ENCODE results near the gene TBX21.

The TBX21 gene

DNA sequence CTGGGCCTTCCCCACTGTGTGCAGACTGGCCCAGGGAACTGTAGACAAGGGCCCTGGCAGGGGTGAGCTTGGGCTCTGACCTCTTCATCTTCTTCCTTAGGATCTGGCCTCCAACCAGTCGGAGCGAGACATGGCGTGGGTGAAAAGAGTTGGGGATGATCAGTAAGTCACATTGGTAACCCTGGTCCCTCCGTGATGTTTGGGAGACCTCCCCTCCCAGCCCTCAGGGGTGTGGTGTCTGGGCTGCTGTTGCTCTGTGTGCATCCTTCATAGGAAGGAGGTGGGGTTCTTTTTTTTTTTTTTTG is 33.5 kb upstream of the TBX21 start:
- Histone ChIP-seq H3K4me3 (ENCODE audit: low read length in 2 of 2) (no peak overlapping the region), H2AK5ac (ENCODE audit: low read depth, low read length) (peak overlapping the region; percentile 94), H3K9me3 (replicated peaks in 1 of 2; ENCODE audit: control insufficient read depth in 2 of 2, insufficient read depth in 1 of 2, low read depth in 1 of 2, low read length in 2 of 2) (no peaks in the 10 kb centered on the region), H4K91ac (ENCODE audit: low read depth, low read length, poor library complexity) (no peak overlapping the region), H2AFZ (ENCODE audit: low read length) (no peak overlapping the region), H3K18ac (ENCODE audit: low read length) (no peak overlapping the region), H3K36me3 (replicated peaks in 1 of 2; ENCODE audit: control insufficient read depth in 2 of 2, insufficient read depth in 2 of 2, low read length in 2 of 2) (peaks cover 7 to 27% of the 10 kb centered on the region in 2 donors), H2BK15ac (ENCODE audit: low read length) (no peak overlapping the region), H3K14ac (ENCODE audit: low read length) (no peak overlapping the region), H3K4me1 (ENCODE audit: control insufficient read depth in 2 of 2, insufficient read depth in 1 of 2, low read depth in 1 of 2, low read length in 2 of 2) (peaks cover 21% of the 10 kb centered on the region in 2 donors), H4K8ac (ENCODE audit: low read depth, low read length) (no peak overlapping the region), H3K23ac (ENCODE audit: low read depth, low read length, poor library complexity) (no peak overlapping the region), H3K4me2 (ENCODE audit: insufficient read depth, low read length, poor library complexity, severe bottlenecking) (no peak overlapping the region), H3K27ac (replicated peaks; ENCODE audit: low read length) (no peak overlapping the region), H2BK12ac (ENCODE audit: low read length) (no peak overlapping the region), H3K9ac (ENCODE audit: low read depth, low read length, poor library complexity) (no peak overlapping the region), H3K27me3 (ENCODE audit: control insufficient read depth in 3 of 3, insufficient read depth in 3 of 3, low read depth in 1 of 3, low read length in 3 of 3) (no peaks in the 10 kb centered on the region), H2BK5ac (ENCODE audit: low read length) (no peak overlapping the region), H2BK120ac (ENCODE audit: low read depth, low read length) (no peak overlapping the region), H3K4ac (ENCODE audit: low read length) (no peak overlapping the region), H3K79me1 (ENCODE audit: low read depth, low read length) (peaks cover 8% of the 10 kb centered on the region)
- WGBS, 2 donors (ENCODE audit: extremely low coverage in 2 of 2, insufficient read length in 2 of 2, insufficient replicate concordance in 1 of 2): no CpG with 5 or more reads among the region's 4 CpGs
- DNase-seq (ENCODE audit: low spot score): no peak

DNA sequence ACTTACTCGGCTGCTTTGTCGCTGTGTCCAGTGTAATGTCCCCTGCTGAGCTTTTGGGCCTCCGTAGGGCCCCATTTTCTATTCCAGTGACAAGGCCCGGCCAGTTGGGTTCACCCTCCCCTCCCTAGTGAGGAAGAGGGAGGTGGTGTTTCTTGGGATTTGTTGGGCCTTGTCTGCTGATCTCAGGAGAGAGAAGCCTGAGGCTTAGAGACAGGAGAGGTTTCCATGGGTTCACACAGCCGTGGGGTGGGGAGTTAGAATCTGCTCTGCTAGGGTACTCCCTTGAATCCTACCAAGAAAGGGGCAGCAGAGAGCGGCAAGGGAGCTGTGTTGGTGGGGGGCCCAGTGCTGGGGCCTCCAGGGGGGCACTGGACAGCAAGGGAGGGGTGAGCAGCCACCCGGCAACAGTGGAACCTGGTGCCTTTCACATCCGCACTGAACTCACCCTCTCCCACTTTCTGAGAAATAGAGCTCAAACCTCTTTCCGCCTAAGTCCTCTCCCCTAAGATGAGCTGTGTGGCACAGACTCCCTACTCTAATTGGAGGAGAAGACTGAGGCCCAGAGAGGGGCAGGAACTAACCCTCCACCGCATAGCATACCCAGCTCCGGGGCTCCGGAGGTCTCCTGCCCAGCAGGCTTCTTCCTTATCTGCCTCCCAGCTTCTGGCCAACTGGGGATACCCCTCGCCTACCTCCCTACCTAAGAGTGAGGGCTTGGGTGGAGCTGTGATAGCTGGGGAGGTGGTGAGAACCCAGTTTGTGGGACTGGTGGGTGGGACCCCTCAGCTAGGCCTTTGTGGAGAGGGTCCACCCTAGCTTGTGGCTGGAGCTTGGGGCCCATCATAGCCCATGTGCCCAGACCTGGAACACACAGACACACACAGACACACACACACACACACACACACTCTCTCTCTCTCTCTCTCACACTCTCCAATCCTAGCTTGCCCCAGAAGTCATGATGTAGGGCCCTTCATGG is 32.3 kb upstream of the TBX21 start:
- Histone ChIP-seq H3K4me1 (ENCODE audit: control insufficient read depth in 2 of 2, insufficient read depth in 1 of 2, low read depth in 1 of 2, low read length in 2 of 2) (peaks cover 11 to 17% of the 10 kb centered on the region in 2 donors), H2BK120ac (ENCODE audit: low read depth, low read length) (peak overlapping the region; percentile 95), H3K27me3 (ENCODE audit: control insufficient read depth in 3 of 3, insufficient read depth in 3 of 3, low read depth in 1 of 3, low read length in 3 of 3) (no peaks in the 10 kb centered on the region), H2BK15ac (ENCODE audit: low read length) (no peak overlapping the region), H2BK12ac (ENCODE audit: low read length) (no peak overlapping the region), H3K9me3 (replicated peaks in 1 of 2; ENCODE audit: control insufficient read depth in 2 of 2, insufficient read depth in 1 of 2, low read depth in 1 of 2, low read length in 2 of 2) (no peaks in the 10 kb centered on the region), H2BK5ac (ENCODE audit: low read length) (peak overlapping the region; percentile 39), H2AFZ (ENCODE audit: low read length) (no peak overlapping the region), H4K8ac (ENCODE audit: low read depth, low read length) (no peak overlapping the region), H3K4ac (ENCODE audit: low read length) (no peak overlapping the region), H3K9ac (ENCODE audit: low read depth, low read length, poor library complexity) (no peak overlapping the region), H3K18ac (ENCODE audit: low read length) (peak overlapping the region; percentile 54), H3K36me3 (replicated peaks in 1 of 2; ENCODE audit: control insufficient read depth in 2 of 2, insufficient read depth in 2 of 2, low read length in 2 of 2) (peaks cover 7 to 27% of the 10 kb centered on the region in 2 donors), H3K23ac (ENCODE audit: low read depth, low read length, poor library complexity) (no peak overlapping the region), H4K91ac (ENCODE audit: low read depth, low read length, poor library complexity) (no peak overlapping the region), H3K4me2 (ENCODE audit: insufficient read depth, low read length, poor library complexity, severe bottlenecking) (no peak overlapping the region), H3K27ac (replicated peaks; ENCODE audit: low read length) (no peak overlapping the region), H3K14ac (ENCODE audit: low read length) (no peak overlapping the region), H3K79me1 (ENCODE audit: low read depth, low read length) (no peaks in the 10 kb centered on the region), H2AK5ac (ENCODE audit: low read depth, low read length) (no peak overlapping the region), H3K4me3 (ENCODE audit: low read length in 2 of 2) (no peak overlapping the region)
- no peak for DNase-seq (ENCODE audit: low spot score)
- no CpG with 5 or more reads among the region's 13 CpGs for WGBS, 2 donors (ENCODE audit: extremely low coverage in 2 of 2, insufficient read length in 2 of 2, insufficient replicate concordance in 1 of 2)

DNA sequence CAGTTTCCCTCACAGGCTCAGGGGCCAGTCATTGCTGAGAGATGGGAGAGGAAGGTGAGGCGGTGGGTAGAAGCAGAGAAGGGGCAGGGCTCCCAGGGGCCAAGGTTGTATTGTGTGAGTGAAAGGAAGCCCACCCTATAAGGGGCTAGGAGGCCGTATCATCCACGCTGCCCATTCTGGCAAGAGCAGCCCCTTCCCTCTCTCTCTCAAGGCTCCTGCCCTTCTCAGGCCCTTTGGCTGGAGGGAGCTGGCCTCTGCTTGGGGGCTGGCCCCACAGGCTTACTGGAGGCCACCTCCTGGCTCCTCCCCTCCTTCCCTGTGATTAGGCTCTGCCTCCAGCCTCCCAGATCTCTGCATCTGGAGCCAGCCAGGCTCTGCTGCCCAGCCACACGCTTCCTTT is 31.4 kb upstream of the TBX21 start:
- Histone ChIP-seq H3K27me3 (ENCODE audit: control insufficient read depth in 3 of 3, insufficient read depth in 3 of 3, low read depth in 1 of 3, low read length in 3 of 3) (no peaks in the 10 kb centered on the region), H2BK5ac (ENCODE audit: low read length) (peak overlapping the region; percentile 39), H2AK5ac (ENCODE audit: low read depth, low read length) (no peak overlapping the region), H3K4me1 (ENCODE audit: control insufficient read depth in 2 of 2, insufficient read depth in 1 of 2, low read depth in 1 of 2, low read length in 2 of 2) (peaks cover 10 to 20% of the 10 kb centered on the region in 2 donors), H3K9ac (ENCODE audit: low read depth, low read length, poor library complexity) (peak overlapping the region; percentile 66), H4K8ac (ENCODE audit: low read depth, low read length) (peak overlapping the region; percentile 94), H2AFZ (ENCODE audit: low read length) (no peak overlapping the region), H3K18ac (ENCODE audit: low read length) (peak overlapping the region; percentile 59), H3K23ac (ENCODE audit: low read depth, low read length, poor library complexity) (no peak overlapping the region), H3K36me3 (replicated peaks in 1 of 2; ENCODE audit: control insufficient read depth in 2 of 2, insufficient read depth in 2 of 2, low read length in 2 of 2) (peaks cover 9 to 28% of the 10 kb centered on the region in 2 donors), H3K4ac (ENCODE audit: low read length) (no peak overlapping the region), H3K9me3 (replicated peaks in 1 of 2; ENCODE audit: control insufficient read depth in 2 of 2, insufficient read depth in 1 of 2, low read depth in 1 of 2, low read length in 2 of 2) (no peaks in the 10 kb centered on the region), H2BK15ac (ENCODE audit: low read length) (no peak overlapping the region), H4K91ac (ENCODE audit: low read depth, low read length, poor library complexity) (no peak overlapping the region), H3K4me3 (ENCODE audit: low read length in 2 of 2) (no peak overlapping the region), H2BK12ac (ENCODE audit: low read length) (no peak overlapping the region), H2BK120ac (ENCODE audit: low read depth, low read length) (no peak overlapping the region), H3K79me1 (ENCODE audit: low read depth, low read length) (no peaks in the 10 kb centered on the region), H3K14ac (ENCODE audit: low read length) (peak overlapping the region; percentile 67), H3K4me2 (ENCODE audit: insufficient read depth, low read length, poor library complexity, severe bottlenecking) (no peak overlapping the region), H3K27ac (replicated peaks; ENCODE audit: low read length) (no peak overlapping the region)
- no CpG with 5 or more reads among the region's 4 CpGs for WGBS, 2 donors (ENCODE audit: extremely low coverage in 2 of 2, insufficient read length in 2 of 2, insufficient replicate concordance in 1 of 2)
- DNase-seq (ENCODE audit: low spot score): no peak

DNA sequence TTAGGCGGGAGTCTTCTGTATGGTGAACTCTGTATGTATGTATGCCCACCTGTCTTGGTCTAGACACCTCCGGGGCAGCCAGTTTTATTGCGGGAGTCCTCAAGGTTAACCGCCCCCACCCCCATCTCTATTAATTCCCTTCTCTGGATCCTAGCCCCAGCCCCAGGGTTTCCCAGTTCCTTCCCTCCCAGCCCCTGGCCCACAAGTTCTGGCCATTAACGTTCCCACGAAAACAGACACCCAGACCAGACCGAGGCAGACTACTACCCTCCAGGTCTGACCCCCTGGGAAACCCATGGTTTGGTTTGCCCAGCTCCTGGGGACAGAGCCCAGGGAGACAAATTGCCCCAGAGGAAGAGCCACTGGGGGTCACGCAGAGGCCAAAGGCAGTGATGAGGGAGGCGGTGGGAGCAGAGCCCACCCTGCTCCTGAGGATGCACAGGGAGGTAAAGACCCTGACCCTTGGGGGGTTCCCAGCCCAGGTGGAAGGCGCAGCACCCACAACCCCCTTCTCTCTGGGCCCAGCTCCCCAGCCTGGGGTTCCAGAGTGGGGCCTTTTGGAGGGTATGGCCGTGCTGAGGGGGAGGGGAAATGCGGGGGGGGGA is 30.5 kb upstream of the TBX21 start:
- Histone ChIP-seq H3K18ac (ENCODE audit: low read length) (peak overlapping the region; percentile 52), H2BK120ac (ENCODE audit: low read depth, low read length) (no peak overlapping the region), H3K23ac (ENCODE audit: low read depth, low read length, poor library complexity) (no peak overlapping the region), H3K4ac (ENCODE audit: low read length) (no peak overlapping the region), H3K9ac (ENCODE audit: low read depth, low read length, poor library complexity) (peak overlapping the region; percentile 50), H2AFZ (ENCODE audit: low read length) (no peak overlapping the region), H3K14ac (ENCODE audit: low read length) (no peak overlapping the region), H4K8ac (ENCODE audit: low read depth, low read length) (no peak overlapping the region), H2BK15ac (ENCODE audit: low read length) (peak overlapping the region; percentile 55), H3K79me1 (ENCODE audit: low read depth, low read length) (no peaks in the 10 kb centered on the region), H3K36me3 (replicated peaks in 1 of 2; ENCODE audit: control insufficient read depth in 2 of 2, insufficient read depth in 2 of 2, low read length in 2 of 2) (peaks cover 5 to 25% of the 10 kb centered on the region in 2 donors), H3K27ac (replicated peaks; ENCODE audit: low read length) (no peak overlapping the region), H3K4me3 (ENCODE audit: low read length in 2 of 2) (no peak overlapping the region), H2AK5ac (ENCODE audit: low read depth, low read length) (peak overlapping the region; percentile 60), H2BK12ac (ENCODE audit: low read length) (no peak overlapping the region), H2BK5ac (ENCODE audit: low read length) (no peak overlapping the region), H4K91ac (ENCODE audit: low read depth, low read length, poor library complexity) (no peak overlapping the region), H3K4me1 (ENCODE audit: control insufficient read depth in 2 of 2, insufficient read depth in 1 of 2, low read depth in 1 of 2, low read length in 2 of 2) (peaks cover 10 to 20% of the 10 kb centered on the region in 2 donors), H3K9me3 (replicated peaks in 1 of 2; ENCODE audit: control insufficient read depth in 2 of 2, insufficient read depth in 1 of 2, low read depth in 1 of 2, low read length in 2 of 2) (no peaks in the 10 kb centered on the region), H3K4me2 (ENCODE audit: insufficient read depth, low read length, poor library complexity, severe bottlenecking) (no peak overlapping the region), H3K27me3 (ENCODE audit: control insufficient read depth in 3 of 3, insufficient read depth in 3 of 3, low read depth in 1 of 3, low read length in 3 of 3) (no peaks in the 10 kb centered on the region)
- DNase-seq (ENCODE audit: low spot score): no peak
- WGBS, 2 donors (ENCODE audit: extremely low coverage in 2 of 2, insufficient read length in 2 of 2, insufficient replicate concordance in 1 of 2): no CpG with 5 or more reads among the region's 12 CpGs

All from neuronal stem cell (in vitro differentiated cells).